H1 (cell line): Measurements from ENCODE around the gene SLC25A5. TPM values are rescaled to one million over a fixed set of nuclear protein-coding genes. Genes with fewer than 3 reads are reported as not detected.

Experiments
- CTCF ChIA-PET: fragments of 300-600 bp; sonication (Branson Sonifier 250); formaldehyde crosslinking; loops from one replicate; lab custom pipeline; 2021; ENCODE audit not compliant: partially characterized antibody; lab: Charles Lee
- POLR2A ChIA-PET: fragments of 300-600 bp; sonication (Branson Sonifier 250); formaldehyde crosslinking; loops from one replicate; lab custom pipeline; 2021; ENCODE audit warnings: inconsistent platforms; ENCODE audit not compliant: partially characterized antibody; lab: Charles Lee
- DNase-seq, 2 experiments: peaks; one replicate each; pipeline versions ENCODE4 v3.0.0 to v3.0.0-alpha.2; 2010 to 2022; ENCODE audit warnings: low spot score in 2 of 2, low read depth in 1 of 2, mixed read lengths in 1 of 2
- FAIRE-seq: peaks from 2 replicates; lab custom pipeline; 2011; peaks lifted over from hg19 to GRCh38; lab: Jason Lieb, UNC
- H2AFZ ChIP-seq: 2 replicates; pipeline ENCODE4 v1.8.1; 2012; ENCODE audit warnings: low read length, inconsistent platforms
- H2AK5ac ChIP-seq: 2 replicates; pipeline ENCODE4 v1.6.1; 2013; ENCODE audit warnings: low read depth, low read length
- H2BK120ac ChIP-seq: replicated peaks from 2 replicates; pipeline ENCODE3; 2013; ENCODE audit warnings: low read depth, low read length, inconsistent platforms
- H2BK12ac ChIP-seq: 2 replicates; pipeline ENCODE4 v1.6.1; 2013; ENCODE audit warnings: low read depth, low read length
- H2BK15ac ChIP-seq: 2 replicates; pipeline ENCODE4 v1.6.1; 2013; ENCODE audit warnings: low read length
- H2BK20ac ChIP-seq: 2 replicates; pipeline ENCODE4 v1.6.1; 2013; ENCODE audit warnings: low read length
- H2BK5ac ChIP-seq: 2 replicates; pipeline ENCODE4 v1.6.1; 2013; ENCODE audit warnings: low read depth, low read length
- H3K14ac ChIP-seq: 2 replicates; pipeline ENCODE4 v1.6.1; 2013; ENCODE audit warnings: inconsistent platforms; ENCODE audit not compliant: insufficient read length
- H3K18ac ChIP-seq: 2 replicates; pipeline ENCODE4 v1.6.1; 2013; ENCODE audit warnings: low read length; ENCODE audit errors: extremely low read depth
- H3K23ac ChIP-seq: 2 replicates; pipeline ENCODE4 v1.6.1; 2013; ENCODE audit warnings: inconsistent platforms; ENCODE audit not compliant: insufficient read length
- H3K23me2 ChIP-seq: 2 replicates; pipeline ENCODE4 v1.6.1; 2013; ENCODE audit warnings: low read depth, low read length
- H3K27ac ChIP-seq: 2 replicates; pipeline ENCODE4 v1.6.1; 2011; ENCODE audit warnings: low read depth, low read length, inconsistent platforms
- H3K27me3 ChIP-seq, 4 experiments: replicated peaks in 1 of 4; 1 replicate in 1 of 4; 2 replicates in 3 of 4; pipeline versions ENCODE4 v1.6.1 to v1.8.1; 2011 to 2013; ENCODE audit warnings: low read length in 3 of 4, mild to moderate bottlenecking in 3 of 4, inconsistent platforms in 2 of 4, mixed read lengths in 2 of 4, moderate library complexity in 1 of 4; ENCODE audit not compliant: control insufficient read depth in 3 of 4, insufficient read depth in 3 of 4; ENCODE audit errors: extremely low read depth in 1 of 4
- H3K36me3 ChIP-seq, 4 experiments: 2 replicates each; pipeline versions ENCODE4 v1.6.1 to v1.8.1; 2011 to 2013; ENCODE audit warnings: mild to moderate bottlenecking in 4 of 4, low read length in 3 of 4, moderate library complexity in 2 of 4, control low read depth in 1 of 4, inconsistent platforms in 1 of 4; ENCODE audit not compliant: insufficient read depth in 4 of 4, control insufficient read depth in 2 of 4
- H3K4ac ChIP-seq: replicated peaks from 2 replicates; pipeline ENCODE3; 2013; ENCODE audit warnings: low read length, low read depth, mixed read lengths, inconsistent platforms; ENCODE audit not compliant: insufficient read length
- H3K4me1 ChIP-seq, 4 experiments: replicated peaks in 1 of 4; 1 replicate in 1 of 4; 2 replicates in 3 of 4; pipeline versions ENCODE4 v1.6.1 to v1.8.1; 2011 to 2013; ENCODE audit warnings: low read length in 3 of 4, inconsistent platforms in 2 of 4, mixed read lengths in 1 of 4; ENCODE audit not compliant: insufficient read depth in 4 of 4, control insufficient read depth in 3 of 4
- H3K4me2 ChIP-seq, 2 experiments: 2 replicates each; pipeline versions ENCODE4 v1.6.1 to v1.8.1; 2011 to 2013; ENCODE audit warnings: low read depth in 2 of 2, low read length in 2 of 2, control low read depth in 1 of 2, inconsistent platforms in 1 of 2, mild to moderate bottlenecking in 1 of 2; ENCODE audit not compliant: insufficient read depth in 1 of 2
- H3K4me3 ChIP-seq, 4 experiments: fragments of 200-600, 300-600 bp in 1 of 4; sonication (generic), shearing (Covaris generic), sonication (Bioruptor Twin) in 1 of 4; 2 replicates each; pipeline versions ENCODE4 v1.5.1 to v1.8.1; 2011 to 2016; ENCODE audit warnings: low read length in 4 of 4, low read depth in 3 of 4, control low read depth in 2 of 4, inconsistent platforms in 2 of 4, mild to moderate bottlenecking in 2 of 4, mixed read lengths in 1 of 4, moderate library complexity in 1 of 4; ENCODE audit not compliant: insufficient read depth in 2 of 4; ENCODE audit errors: extremely low read depth in 1 of 4
- H3K56ac ChIP-seq: replicated peaks from 2 replicates; pipeline ENCODE3; 2013; ENCODE audit warnings: low read depth, mild to moderate bottlenecking, mixed read lengths, low read length, inconsistent platforms; ENCODE audit not compliant: insufficient read length
- H3K79me1 ChIP-seq: 2 replicates; pipeline ENCODE4 v1.6.1; 2013; ENCODE audit warnings: low read depth, low read length, control low read depth
- H3K79me2 ChIP-seq, 2 experiments: 2 replicates each; pipeline versions ENCODE4 v1.6.1 to v1.8.1; 2012 to 2013; ENCODE audit warnings: low read length in 2 of 2, mild to moderate bottlenecking in 2 of 2, inconsistent platforms in 1 of 2; ENCODE audit not compliant: insufficient read depth in 2 of 2, control insufficient read depth in 1 of 2
- H3K9ac ChIP-seq, 4 experiments: replicated peaks in 1 of 4; 1 replicate in 1 of 4; 2 replicates in 3 of 4; pipeline versions ENCODE4 v1.6.1 to v1.8.1; 2011 to 2013; ENCODE audit warnings: low read depth in 3 of 4, low read length in 3 of 4, control low read depth in 2 of 4, mild to moderate bottlenecking in 2 of 4, moderate library complexity in 2 of 4, inconsistent platforms in 1 of 4; ENCODE audit errors: extremely low read depth in 1 of 4
- H3K9me3 ChIP-seq, 2 experiments: 2 replicates each; pipeline versions ENCODE4 v1.6.1 to v1.8.1; 2012 to 2013; ENCODE audit warnings: mild to moderate bottlenecking in 2 of 2, moderate library complexity in 2 of 2, control low read depth in 1 of 2, inconsistent platforms in 1 of 2, low read depth in 1 of 2, low read length in 1 of 2, mixed read lengths in 1 of 2; ENCODE audit not compliant: insufficient read depth in 2 of 2
- H4K20me1 ChIP-seq, 2 experiments: replicated peaks in 1 of 2; 2 replicates each; pipeline versions ENCODE3 to v1.8.1; 2011 to 2013; ENCODE audit warnings: inconsistent platforms in 2 of 2, low read length in 2 of 2, mild to moderate bottlenecking in 1 of 2; ENCODE audit not compliant: insufficient read depth in 2 of 2, control insufficient read depth in 1 of 2
- H4K5ac ChIP-seq: 2 replicates; pipeline ENCODE4 v1.6.1; 2013; ENCODE audit warnings: low read length, low read depth, mixed read lengths, inconsistent platforms; ENCODE audit not compliant: insufficient read length
- H4K8ac ChIP-seq: 2 replicates; pipeline ENCODE4 v1.8.0; 2013; ENCODE audit warnings: mild to moderate bottlenecking, moderate library complexity, low read length, inconsistent platforms; ENCODE audit not compliant: insufficient read depth; ENCODE audit errors: extremely low read depth
- H4K91ac ChIP-seq: replicated peaks from 2 replicates; pipeline ENCODE3; 2013; ENCODE audit warnings: low read length, mixed read lengths, inconsistent platforms; ENCODE audit not compliant: insufficient read length
- BRCA1 ChIP-seq: IDR thresholded peaks from 2 replicates; pipeline ENCODE4 v1.6.1; 2012; ENCODE audit warnings: low read depth, low read length, improper control_type of control experiment
- CBX8 ChIP-seq: fragments of 300-800, 300-1000 bp; sonication (generic); IDR thresholded peaks from 2 replicates; pipeline ENCODE4 v1.7.1; 2016; ENCODE audit warnings: low read depth, low read length, borderline replicate concordance
- CHD2 ChIP-seq: IDR thresholded peaks from 2 replicates; pipeline ENCODE4 v1.6.1; 2012; ENCODE audit warnings: low read length, improper control_type of control experiment
- KDM1A ChIP-seq: fragments of 200-600, 300-600 bp; sonication (generic); IDR thresholded peaks from 2 replicates; pipeline ENCODE4 v1.7.1; 2016; ENCODE audit warnings: mild to moderate bottlenecking, low read length, borderline replicate concordance
- POLR2A ChIP-seq, 2 experiments: IDR thresholded peaks; 1 replicate in 1 of 2; 2 replicates in 1 of 2; pipeline ENCODE4 v1.6.1; 2011; ENCODE audit warnings: low read depth in 2 of 2, low read length in 2 of 2, mild to moderate bottlenecking in 2 of 2; ENCODE audit errors: control extremely low read depth in 1 of 2
- POU5F1 ChIP-seq: IDR thresholded peaks from 2 replicates; pipeline ENCODE4 v1.6.1; 2011; ENCODE audit warnings: low read depth, mild to moderate bottlenecking, low read length, moderate library complexity
- SIX5 ChIP-seq: IDR thresholded peaks from 2 replicates; pipeline ENCODE4 v1.6.1; 2011; ENCODE audit warnings: mild to moderate bottlenecking, low read depth, low read length
- SP2 ChIP-seq: IDR thresholded peaks from 2 replicates; pipeline ENCODE4 v1.6.1; 2012; ENCODE audit warnings: mild to moderate bottlenecking, low read length, inconsistent platforms
- SRF ChIP-seq: IDR thresholded peaks from 2 replicates; pipeline ENCODE4 v1.6.1; 2011; ENCODE audit warnings: mild to moderate bottlenecking, low read depth, low read length, moderate library complexity
- TAF7 ChIP-seq: optimal IDR thresholded peaks from 2 replicates; pipeline ENCODE3; 2011; ENCODE audit warnings: low read depth, mild to moderate bottlenecking, inconsistent platforms, low read length, moderate library complexity, borderline replicate concordance
- TCF12 ChIP-seq: IDR thresholded peaks from 2 replicates; pipeline ENCODE4 v1.6.1; 2011; ENCODE audit warnings: low read depth, mild to moderate bottlenecking, low read length
- WGBS, 2 experiments: shearing (Covaris generic) in 1 of 2; methylation state at CpG; one replicate each; pipeline versions ENCODE4 v1.1.6 to v1.1.7; 2013 to 2015; ENCODE audit warnings: low lambda C conversion rate in 2 of 2, mixed read lengths in 2 of 2, inconsistent platforms in 1 of 2, low coverage in 1 of 2, missing lambda C conversion rate in 1 of 2; ENCODE audit not compliant: insufficient replicate concordance in 2 of 2, insufficient coverage in 1 of 2, insufficient read length in 1 of 2; ENCODE audit errors: extremely low coverage in 1 of 2, missing lambda C conversion rate in 1 of 2; 5-methylcytosine and 5-hydroxymethylcytosine counted together
- polyA plus RNA-seq, 7 experiments: library from polyadenylated mRNA; depleted of rRNA in 3 of 7; stranded (reverse) in 5 of 7; unstranded in 2 of 7; fragments of >200 nt in 5 of 7; fragments of 200-250 nt in 2 of 7; gene quantifications; 1 replicate in 5 of 7; 2 replicates in 1 of 7; 4 replicates in 1 of 7; pipeline versions ENCODE4 v1.2.1 to v1.2.3, GENCODE V29; 2011 to 2013; ENCODE audit warnings: missing spikeins in 2 of 7, mixed read lengths in 2 of 7
- total RNA-seq: library from RNA; stranded (reverse); fragmentation: NEBNext Ultra II Directional; extraction: Animal tissue kit (Norgen Biotek cat#: 25700); gene quantifications from 2 replicates; pipeline ENCODE4 v1.2.1, GENCODE V29; 2021

Gene SLC25A5
- total and polyA plus RNA-seq, 2 of the 8 experiments (the other 6 are each of a cell fraction or from before 2014, with no cell fraction given), result 512 to 727 TPM

DNA sequence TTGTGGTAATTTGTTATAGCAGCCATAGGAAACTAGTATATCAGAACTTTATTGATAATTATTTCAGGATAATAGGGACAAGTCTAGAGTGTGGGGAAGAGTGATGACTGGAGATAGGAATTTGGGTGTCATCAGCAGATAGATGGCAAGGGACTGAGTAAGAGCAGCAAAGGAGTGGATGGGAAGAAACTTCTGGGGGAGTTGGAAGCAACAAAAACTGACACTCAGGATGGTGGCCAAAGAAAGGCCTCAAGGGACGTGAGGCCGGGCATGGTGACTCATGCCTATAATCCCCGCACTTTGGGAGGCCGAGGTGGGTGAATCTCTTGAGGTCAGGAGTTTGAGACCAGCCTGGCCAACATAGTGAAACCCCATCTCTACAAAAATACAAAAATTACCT, 9.1 kb upstream of the SLC25A5 start:
- H3K4me2 ChIP-seq, result no peak overlapping the region
- H3K9me3 ChIP-seq, result no peaks in the 10 kb centered on the region
- H2AK5ac ChIP-seq, result no peak overlapping the region
- no peaks in the 10 kb centered on the region for H3K27me3 ChIP-seq
- no peak overlapping the region for H2BK5ac ChIP-seq
- no peaks in the 10 kb centered on the region for H3K4me1 ChIP-seq
- no peak overlapping the region for H3K4me3 ChIP-seq
- no peaks in the 10 kb centered on the region for H3K23me2 ChIP-seq
- ChIA-PET CTCF (interaction anchor here (0.6 to 1.0 kb wide), 3 partner anchors 19 to 208 kb away, joined by 3 read pairs; no protein-coding TSS in a partner anchor), POLR2A (no interaction called here)
- no peaks in the 10 kb centered on the region for H3K79me2 ChIP-seq
- H3K79me1 ChIP-seq, result no peaks in the 10 kb centered on the region
- no peak for TF ChIP-seq SRF
- TF ChIP-seq SP2, result no peak
- no peak for TF ChIP-seq CHD2
- TF ChIP-seq BRCA1, result no peak
- no peak for TF ChIP-seq CBX8
- TF ChIP-seq KDM1A, result no peak
- TF ChIP-seq TCF12, result no peak
- no peak for TF ChIP-seq SIX5
- TF ChIP-seq TAF7, result no peak
- no peak for TF ChIP-seq POLR2A (IDR thresholded peaks at IDR 0.05; ENCODE audit: control extremely low read depth in 1 of 2, low read depth in 2 of 2, low read length in 2 of 2)
- no peak for TF ChIP-seq POU5F1
- H2AFZ ChIP-seq, result no peak overlapping the region
- H3K56ac ChIP-seq, result no peak overlapping the region
- H2BK12ac ChIP-seq, result no peak overlapping the region
- H3K4ac ChIP-seq, result no peak overlapping the region
- FAIRE-seq, result no peak
- no peak for DNase-seq
- no peaks in the 10 kb centered on the region for H4K20me1 ChIP-seq
- H4K5ac ChIP-seq, result no peak overlapping the region
- H2BK20ac ChIP-seq, result no peak overlapping the region
- no peak overlapping the region for H3K9ac ChIP-seq
- no peak overlapping the region for H3K18ac ChIP-seq
- no peak overlapping the region for H3K27ac ChIP-seq
- H2BK15ac ChIP-seq, result no peak overlapping the region
- WGBS, 2 experiments, result 98% methylated on average over 4 of the region's 4 CpGs; no CpG with 5 or more reads in 1 of the 2 experiments
- H3K36me3 ChIP-seq, result no peaks in the 10 kb centered on the region
- H3K23ac ChIP-seq, result no peak overlapping the region
- no peak overlapping the region for H4K91ac ChIP-seq
- H2BK120ac ChIP-seq, result no peak overlapping the region
- no peak overlapping the region for H3K14ac ChIP-seq
- H4K8ac ChIP-seq, result no peak overlapping the region
